Endothelial cell of umbilical vein (primary cell): ENCODE data around the gene MED12L. TPM values are rescaled to one million over a fixed set of nuclear protein-coding genes. Genes with fewer than 3 reads are reported as not detected.

Experiments used
- BruUV-seq: library from RNA; stranded (reverse); fragments of 400-500 nt; replicated peaks from 2 replicates; lab custom pipeline; 2021; lab: Mats Ljungman, UMichigan
- CTCF ChIA-PET: fragments of 300-600, 350-600 bp; sonication (Branson Sonifier 250); formaldehyde crosslinking; loops from one replicate; lab custom pipeline; 2021; ENCODE audit warnings: antibody characterized with exemption, inconsistent platforms; lab: Charles Lee
- POLR2A ChIA-PET: fragments of 300-600, 350-600 bp; sonication (Branson Sonifier 250); formaldehyde crosslinking; loops from one replicate; lab custom pipeline; 2021; ENCODE audit warnings: antibody characterized with exemption, inconsistent platforms; lab: Charles Lee
- DNase-seq: peaks from one replicate; pipeline ENCODE4 v3.0.0-alpha.2; 2011; ENCODE audit warnings: low read depth, low spot score
- FAIRE-seq: peaks from 2 replicates; lab custom pipeline; 2011; peaks lifted over from hg19 to GRCh38; lab: Jason Lieb, UNC
- H2AFZ ChIP-seq: 2 replicates; pipeline ENCODE4 v1.6.0; 2012; ENCODE audit warnings: low read depth, low read length, control low read depth, inconsistent platforms
- H3K27ac ChIP-seq: 2 replicates; pipeline ENCODE4 v1.5.1; 2011; ENCODE audit warnings: low read depth, mild to moderate bottlenecking, control low read depth, low read length, moderate library complexity; ENCODE audit not compliant: insufficient read depth
- H3K27me3 ChIP-seq, 2 experiments: 2 replicates each; pipeline versions ENCODE4 v1.6.0 to v1.6.1; 2011; ENCODE audit warnings: low read length in 2 of 2, mixed read lengths in 1 of 2; ENCODE audit not compliant: control insufficient read depth in 2 of 2, insufficient read depth in 2 of 2
- H3K36me3 ChIP-seq, 2 experiments: 2 replicates in 1 of 2; 3 replicates in 1 of 2; pipeline ENCODE4 v1.5.1; 2011; ENCODE audit warnings: low read length in 2 of 2, mild to moderate bottlenecking in 1 of 2, moderate library complexity in 1 of 2; ENCODE audit not compliant: control insufficient read depth in 2 of 2, insufficient read depth in 2 of 2; ENCODE audit errors: extremely low read depth in 1 of 2
- H3K4me1 ChIP-seq: 3 replicates; pipeline ENCODE4 v1.5.1; 2011; ENCODE audit warnings: mild to moderate bottlenecking, low read length; ENCODE audit not compliant: control insufficient read depth, insufficient read depth; ENCODE audit errors: extremely low read depth
- H3K4me2 ChIP-seq: 2 replicates; pipeline ENCODE4 v1.6.1; 2011; ENCODE audit warnings: low read length, control low read depth, mixed read lengths; ENCODE audit not compliant: insufficient read depth
- H3K4me3 ChIP-seq, 3 experiments: fragments of 200-600 bp in 1 of 3; sonication (generic), shearing (Covaris generic) in 1 of 3; replicated peaks in 1 of 3; 2 replicates each; pipeline ENCODE4 v1.5.1; 2011 to 2016; ENCODE audit warnings: control low read depth in 3 of 3, low read length in 3 of 3, mild to moderate bottlenecking in 2 of 3, inconsistent platforms in 1 of 3, low read depth in 1 of 3, moderate library complexity in 1 of 3; ENCODE audit not compliant: insufficient read depth in 1 of 3
- H3K79me2 ChIP-seq: 2 replicates; pipeline ENCODE4 v1.6.0; 2012; ENCODE audit warnings: low read length, inconsistent platforms; ENCODE audit not compliant: control insufficient read depth, insufficient read depth
- H3K9ac ChIP-seq: replicated peaks from 2 replicates; pipeline ENCODE3; 2011; ENCODE audit warnings: low read length, control low read depth; ENCODE audit not compliant: insufficient read depth; ENCODE audit errors: extremely low read depth
- H3K9me1 ChIP-seq: replicated peaks from 3 replicates; pipeline ENCODE4 v1.6.0; 2011; ENCODE audit warnings: mild to moderate bottlenecking, low read length; ENCODE audit not compliant: control insufficient read depth, insufficient read depth; ENCODE audit errors: extremely low read depth
- H3K9me3 ChIP-seq: replicated peaks from 2 replicates; pipeline ENCODE4 v1.5.1; 2012; ENCODE audit warnings: low read length, inconsistent platforms; ENCODE audit not compliant: control insufficient read depth, insufficient read depth
- H4K20me1 ChIP-seq: replicated peaks from 2 replicates; pipeline ENCODE3; 2011; ENCODE audit warnings: mild to moderate bottlenecking, low read length; ENCODE audit not compliant: control insufficient read depth, insufficient read depth; ENCODE audit errors: extremely low read depth
- CTCF ChIP-seq, 2 donors: IDR thresholded peaks; 1 replicate in 1 of 2; 2 replicates in 1 of 2; pipeline ENCODE4 v1.5.1; 2011; ENCODE audit warnings: low read length in 2 of 2, mild to moderate bottlenecking in 2 of 2, moderate library complexity in 2 of 2, control low read depth in 1 of 2, inconsistent platforms in 1 of 2, low read depth in 1 of 2; ENCODE audit not compliant: insufficient read depth in 1 of 2; ENCODE audit errors: extremely low read depth in 1 of 2
- EZH2 ChIP-seq: IDR thresholded peaks from 2 replicates; pipeline ENCODE4 v1.6.1; 2012; ENCODE audit warnings: borderline replicate concordance, low read depth, mild to moderate bottlenecking, moderate library complexity, low read length, inconsistent platforms; ENCODE audit not compliant: severe bottlenecking
- FOS ChIP-seq: IDR thresholded peaks from 2 replicates; pipeline ENCODE4 v1.6.1; 2011; ENCODE audit warnings: mild to moderate bottlenecking, low read length, moderate library complexity, borderline replicate concordance; ENCODE audit not compliant: insufficient read depth
- GATA2 ChIP-seq: IDR thresholded peaks from 2 replicates; pipeline ENCODE4 v1.7.0; 2011; ENCODE audit warnings: low read depth, mild to moderate bottlenecking, moderate library complexity, mixed read lengths, low read length; ENCODE audit not compliant: insufficient read length, insufficient read depth
- JUN ChIP-seq: IDR thresholded peaks from 2 replicates; pipeline ENCODE4 v1.6.1; 2011; ENCODE audit warnings: borderline replicate concordance, low read depth; ENCODE audit not compliant: insufficient read length, insufficient read depth
- MYC ChIP-seq: IDR thresholded peaks from one replicate; pipeline ENCODE4 v1.6.1; 2011; ENCODE audit warnings: mild to moderate bottlenecking, low read depth, low read length
- POLR2A ChIP-seq: IDR thresholded peaks from 2 replicates; pipeline ENCODE4 v1.6.1; 2012; ENCODE audit warnings: low read depth, mild to moderate bottlenecking, control low read depth, low read length
- POLR2AphosphoS5 ChIP-seq: IDR thresholded peaks from 2 replicates; pipeline ENCODE4 v1.6.1; 2012; ENCODE audit warnings: low read depth, mild to moderate bottlenecking, control low read depth, low read length, moderate library complexity; ENCODE audit not compliant: insufficient read depth
- dilution Hi-C: fragments of 300-500 bp; cut with MboI; formaldehyde crosslinking; loops from one replicate; pipeline ENCODE4 v1.15.0; 2019; ENCODE audit warnings: low sequenced_read_pairs; ENCODE audit not compliant: extremely low pct_ligation_motif_present
- intact Hi-C: fragments of 100-400 bp; cut with micrococcal nuclease; formaldehyde crosslinking; loops from one replicate; pipeline ENCODE4 v1.10.0; 2022
- polyA plus RNA-seq, 4 experiments: library from polyadenylated mRNA; depleted of rRNA in 3 of 4; stranded (reverse) in 3 of 4; unstranded in 1 of 4; fragments of >200 nt; gene quantifications; 2 replicates each; pipeline versions ENCODE4 v1.2.1 to v1.2.3, GENCODE V29; 2011 to 2012; ENCODE audit warnings: missing spikeins in 1 of 4
- total RNA-seq: library from RNA; stranded (reverse); gene quantifications from 2 replicates; pipeline ENCODE4 v1.2.3, GENCODE V29; 2021
- TF ChIP-seq, protein P1 (sequence below): IDR thresholded peaks from 2 replicates; pipeline ENCODE4 v1.6.1; 2011; ENCODE audit not compliant: insufficient read depth, insufficient read length

The MED12L gene
- total and polyA plus RNA-seq, 2 donors (not counting 3 experiments of a cell fraction or from before 2014, with no cell fraction given): 0.03 to 0.27 TPM

DNA sequence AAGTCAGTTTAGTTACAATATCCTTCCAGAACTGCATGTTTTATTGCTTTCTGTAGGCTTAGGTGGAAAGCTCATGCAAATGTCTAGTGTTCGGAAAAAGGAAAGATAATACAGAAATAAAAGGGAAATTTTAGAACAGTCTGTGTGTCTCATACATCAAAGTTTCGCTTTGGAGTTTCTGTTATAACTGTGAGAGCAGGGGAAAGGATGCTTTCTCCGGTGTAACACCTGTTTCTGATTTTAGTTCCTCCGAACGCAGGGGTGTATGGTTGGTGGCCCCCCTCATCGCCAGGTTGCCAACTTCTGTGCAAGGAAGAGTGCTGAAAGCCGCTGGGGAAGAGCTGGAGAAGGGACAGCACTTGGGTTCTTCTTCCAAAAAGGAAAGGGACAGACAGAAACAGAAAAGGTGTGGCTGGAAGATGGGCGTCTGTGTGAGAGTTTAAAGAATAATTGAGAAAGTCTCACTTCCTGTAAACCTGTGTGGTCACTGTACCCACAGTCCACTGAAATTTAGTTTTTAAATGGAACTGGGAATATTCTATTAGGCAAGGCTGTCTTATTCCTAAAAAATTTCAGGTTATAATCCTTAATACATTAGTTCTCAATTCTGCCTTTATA is 292.4 kb downstream of the MED12L start:
- DNase-seq (no peak), FAIRE-seq (no peak)
- intact Hi-C loops: no loop called here
- H3K4me2 ChIP-seq: no peak overlapping the region
- BruUV-seq: no TSS peak
- no peaks in the 10 kb centered on the region for H3K4me1 ChIP-seq
- H3K27ac ChIP-seq: no peak overlapping the region
- H4K20me1 ChIP-seq: no peaks in the 10 kb centered on the region
- dilution Hi-C loops: no loop called here
- TF ChIP-seq POLR2AphosphoS5 (no peak), FOS (no peak), JUN (no peak), POLR2A (no peak), MYC (no peak), GATA2 (no peak), CTCF (IDR thresholded peaks at IDR 0.05; ENCODE audit: extremely low read depth in 1 of 2, insufficient read depth in 1 of 2, low read depth in 1 of 2, low read length in 2 of 2) (no peak), EZH2 (no peak)
- TF ChIP-seq, protein P1, sequence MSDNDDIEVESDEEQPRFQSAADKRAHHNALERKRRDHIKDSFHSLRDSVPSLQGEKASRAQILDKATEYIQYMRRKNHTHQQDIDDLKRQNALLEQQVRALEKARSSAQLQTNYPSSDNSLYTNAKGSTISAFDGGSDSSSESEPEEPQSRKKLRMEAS: no peak
- CTCF ChIA-PET: interaction anchor here (0.6 kb wide), 1 partner anchor 461 kb away, joined by 3 read pairs; no protein-coding TSS in a partner anchor
- H3K79me2 ChIP-seq: no peaks in the 10 kb centered on the region
- no peak overlapping the region for H3K9ac ChIP-seq
- no peaks in the 10 kb centered on the region for H3K27me3 ChIP-seq
- H3K9me1 ChIP-seq: no peaks in the 10 kb centered on the region
- POLR2A ChIA-PET: no interaction called here
- H3K36me3 ChIP-seq: no peaks in the 10 kb centered on the region
- no peak overlapping the region for H3K4me3 ChIP-seq
- no peak overlapping the region for H2AFZ ChIP-seq
- no peaks in the 10 kb centered on the region for H3K9me3 ChIP-seq
